NCI-H2171 treated with DMSO at 0.1 percent for 48 hours (cell line): ENCODE measurements around the gene MIS12.

Experiments used
- DNase-seq: peaks from one replicate; lab custom pipeline; 2025; lab: John Stamatoyannopoulos, UW

MIS12 gene

GRCh38 chr17:5535436-5535835, 49.1 kb downstream of the MIS12 start:
- no peak for DNase-seq

GRCh38 chr17:5536866-5537650, 50.7 kb downstream of the MIS12 start:
- no peak for DNase-seq

GRCh38 chr17:5539286-5539685, 52.9 kb downstream of the MIS12 start:
- DNase-seq, result no peak

- DNase-seq, result no peak
These were observed 54.0 kb downstream of the MIS12 start for GRCh38 chr17:5540321-5540720.
